Kidney (tissue), 14 donors: Measurements from ENCODE around the gene MYRIP. TPM values are rescaled to one million over a fixed set of nuclear protein-coding genes. Genes with fewer than 3 reads are reported as not detected.

Experiments used
- DNase-seq, 5 donors: peaks; one replicate each; pipeline ENCODE4 v3.0.0-alpha.2; 2013 to 2020
- FAIRE-seq: peaks from 2 replicates; lab custom pipeline; 2012; peaks lifted over from hg19 to GRCh38; lab: Jason Lieb, UNC
- H3K27ac ChIP-seq, 2 donors: one replicate each; pipeline ENCODE4 v1.7.0; 2013; ENCODE audit warnings: low read depth in 2 of 2, low read length in 2 of 2, inconsistent platforms in 1 of 2
- H3K27me3 ChIP-seq: one replicate; pipeline ENCODE4 v1.7.1; 2013; ENCODE audit warnings: low read length, inconsistent platforms; ENCODE audit not compliant: control insufficient read depth, insufficient read depth
- H3K36me3 ChIP-seq, 3 donors: one replicate each; pipeline versions ENCODE4 v1.7.0 to v1.7.1; 2013; ENCODE audit warnings: low read length in 3 of 3, control low read depth in 1 of 3, inconsistent platforms in 1 of 3; ENCODE audit not compliant: insufficient read depth in 3 of 3, control insufficient read depth in 2 of 3
- H3K4me1 ChIP-seq, 3 donors: one replicate each; pipeline versions ENCODE4 v1.7.0 to v1.7.1; 2013; ENCODE audit warnings: low read length in 3 of 3, inconsistent platforms in 1 of 3, low read depth in 1 of 3; ENCODE audit not compliant: control insufficient read depth in 2 of 3, insufficient read depth in 2 of 3
- H3K4me3 ChIP-seq, 3 donors: one replicate each; pipeline versions ENCODE4 v1.7.0 to v1.8.1; 2013; ENCODE audit warnings: low read length in 3 of 3, control low read depth in 1 of 3, inconsistent platforms in 1 of 3
- H3K9ac ChIP-seq, 3 donors: one replicate each; pipeline versions ENCODE4 v1.7.0 to v1.7.1; 2013; ENCODE audit warnings: low read length in 3 of 3, control low read depth in 1 of 3, inconsistent platforms in 1 of 3
- H3K9me3 ChIP-seq, 3 donors: one replicate each; pipeline versions ENCODE4 v1.7.0 to v1.7.1; 2013; ENCODE audit warnings: low read length in 3 of 3, control low read depth in 1 of 3, inconsistent platforms in 1 of 3; ENCODE audit not compliant: control insufficient read depth in 2 of 3, insufficient read depth in 1 of 3
- intact Hi-C: fragments of 100-400 bp; cut with DNase I; formaldehyde crosslinking; loops from one replicate; pipeline ENCODE4 v1.11.1; 2022
- polyA plus RNA-seq: library from polyadenylated mRNA; stranded (reverse); fragments of 350-450 nt; fragmentation: Illumina TruSeq; extraction: RNeasy Lipid Tissue Mini Kit (QIAGEN cat#74804); gene quantifications from one replicate; pipeline ENCODE4 v1.2.3, GENCODE V29; 2014; ENCODE audit warnings: low read depth, low replicate concordance; ENCODE audit not compliant: insufficient read depth
- total RNA-seq: library from RNA; stranded (reverse); fragmentation: NEBNext Ultra II Directional; extraction: Animal tissue kit (Norgen Biotek cat#: 25700); gene quantifications from one replicate; pipeline ENCODE4 v1.2.1, GENCODE V29; 2021
- TF ChIP-seq, protein P1 (sequence below): IDR thresholded peaks from 3 replicates; pipeline ENCODE4 v1.5.1; 2012; ENCODE audit warnings: mild to moderate bottlenecking, moderate library complexity, borderline replicate concordance; ENCODE audit not compliant: insufficient read depth; ENCODE audit errors: extremely low read depth
- donor health status: control.
- donor health status: control.
- donor health status: control.
- donor health status: control.
- donor health status: control.
- donor health status: DM: yes; HTN: yes; CAD: no.
- donor health status: Normal renal cell carcinoma (clear cell type).

The MYRIP gene
- total and polyA plus RNA-seq, 2 donors from 2014 or later: 0.92 to 6.6 TPM

GRCh38 chr3:40045051-40045450 is 235.6 kb downstream of the MYRIP start:
- Histone ChIP-seq H3K36me3 (no peaks in the 10 kb centered on the region), H3K27me3 (no peaks in the 10 kb centered on the region), H3K9ac (no peak overlapping the region), H3K4me3 (no peak overlapping the region), H3K9me3 (peaks cover 0 to 5% (median 2%) of the 10 kb centered on the region in 3 donors), H3K4me1 (no peaks in the 10 kb centered on the region), H3K27ac (no peak overlapping the region)
- FAIRE-seq (no peak), DNase-seq (no peak)
- intact Hi-C loops: no loop called here
- TF ChIP-seq, protein P1, sequence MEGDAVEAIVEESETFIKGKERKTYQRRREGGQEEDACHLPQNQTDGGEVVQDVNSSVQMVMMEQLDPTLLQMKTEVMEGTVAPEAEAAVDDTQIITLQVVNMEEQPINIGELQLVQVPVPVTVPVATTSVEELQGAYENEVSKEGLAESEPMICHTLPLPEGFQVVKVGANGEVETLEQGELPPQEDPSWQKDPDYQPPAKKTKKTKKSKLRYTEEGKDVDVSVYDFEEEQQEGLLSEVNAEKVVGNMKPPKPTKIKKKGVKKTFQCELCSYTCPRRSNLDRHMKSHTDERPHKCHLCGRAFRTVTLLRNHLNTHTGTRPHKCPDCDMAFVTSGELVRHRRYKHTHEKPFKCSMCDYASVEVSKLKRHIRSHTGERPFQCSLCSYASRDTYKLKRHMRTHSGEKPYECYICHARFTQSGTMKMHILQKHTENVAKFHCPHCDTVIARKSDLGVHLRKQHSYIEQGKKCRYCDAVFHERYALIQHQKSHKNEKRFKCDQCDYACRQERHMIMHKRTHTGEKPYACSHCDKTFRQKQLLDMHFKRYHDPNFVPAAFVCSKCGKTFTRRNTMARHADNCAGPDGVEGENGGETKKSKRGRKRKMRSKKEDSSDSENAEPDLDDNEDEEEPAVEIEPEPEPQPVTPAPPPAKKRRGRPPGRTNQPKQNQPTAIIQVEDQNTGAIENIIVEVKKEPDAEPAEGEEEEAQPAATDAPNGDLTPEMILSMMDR: no peak

- intact Hi-C loops: no loop called here
- H3K4me3 ChIP-seq: no peak overlapping the region
- no peak for FAIRE-seq
These were observed 236.7 kb downstream of the MYRIP start for GRCh38 chr3:40046149-40046548.

GRCh38 chr3:40047406-40047805 is 238.0 kb downstream of the MYRIP start:
- intact Hi-C loops: no loop called here
- FAIRE-seq: no peak
- Histone ChIP-seq H3K9me3 (peaks cover 0 to 14% (median 2%) of the 10 kb centered on the region in 3 donors), H3K9ac (no peak overlapping the region), H3K27ac (no peak overlapping the region), H3K4me3 (no peak overlapping the region), H3K36me3 (no peaks in the 10 kb centered on the region), H3K27me3 (no peaks in the 10 kb centered on the region), H3K4me1 (no peaks in the 10 kb centered on the region)
- no peak for DNase-seq
- TF ChIP-seq, protein P1: no peak

More at GRCh38 chr3:40046149-40046548, 236.7 kb downstream of the MYRIP start:
- TF ChIP-seq, protein P1: no peak
- no peaks in the 10 kb centered on the region for H3K27me3 ChIP-seq
- no peak overlapping the region for H3K27ac ChIP-seq
- no peaks in the 10 kb centered on the region for H3K4me1 ChIP-seq
- H3K9ac ChIP-seq: no peak overlapping the region
- DNase-seq: no peak
- H3K36me3 ChIP-seq: no peaks in the 10 kb centered on the region
- peaks cover 0 to 14% (median 2%) of the 10 kb centered on the region in 3 donors for H3K9me3 ChIP-seq

GRCh38 chr3:40053663-40054062 is 244.3 kb downstream of the MYRIP start:
- H3K9ac ChIP-seq: no peak overlapping the region
- H3K4me1 ChIP-seq: no peaks in the 10 kb centered on the region
- FAIRE-seq (no peak), DNase-seq (no peak)
- no peaks in the 10 kb centered on the region for H3K27me3 ChIP-seq
- no peak overlapping the region for H3K27ac ChIP-seq
- intact Hi-C loops: no loop called here
- TF ChIP-seq, protein P1: no peak
- H3K9me3 ChIP-seq: peaks cover 0 to 14% (median 2%) of the 10 kb centered on the region in 3 donors
- H3K36me3 ChIP-seq: no peaks in the 10 kb centered on the region
- H3K4me3 ChIP-seq: no peak overlapping the region
